ENCODE results near the gene ARFIP2. TPM values are rescaled to one million over a fixed set of nuclear protein-coding genes. Genes with fewer than 3 reads are reported as not detected.

ARFIP2 gene
- total RNA-seq, 1 experiment from 2014 or later: 55.1 TPM

GRCh38 chr11:6442441-6442840 lies 38.7 kb downstream of the ARFIP2 start:
- Histone ChIP-seq H2BK5ac (ENCODE audit: insufficient read length, low read length) (no peak overlapping the region), H4K8ac (replicated peaks; ENCODE audit: insufficient read length, low read depth, low read length) (no peak overlapping the region), H2BK120ac (ENCODE audit: low read depth, low read length, poor library complexity, severe bottlenecking) (no peak overlapping the region), H3K79me2 (ENCODE audit: insufficient read depth, low read length) (no peaks in the 10 kb centered on the region), H3K27ac (ENCODE audit: insufficient read length, low read depth, low read length) (no peak overlapping the region), H3K14ac (ENCODE audit: insufficient read depth, low read length) (no peak overlapping the region), H3K9me3 (ENCODE audit: control insufficient read depth, low read depth, low read length) (no peaks in the 10 kb centered on the region), H4K91ac (ENCODE audit: insufficient read length, low read depth, low read length) (no peak overlapping the region), H3T11ph (ENCODE audit: low read length) (no peak overlapping the region), H3K56ac (ENCODE audit: insufficient read length, low read depth, low read length) (no peak overlapping the region), H3K9ac (ENCODE audit: extremely low read depth, insufficient read length, low read length) (no peak overlapping the region), H4K20me1 (ENCODE audit: control insufficient read depth, insufficient read depth, insufficient read length) (no peaks in the 10 kb centered on the region), H2BK20ac (ENCODE audit: low read depth, low read length, poor library complexity, severe bottlenecking) (no peak overlapping the region), H3K27me3 (ENCODE audit: insufficient read depth, low read length) (no peaks in the 10 kb centered on the region), H3K79me1 (ENCODE audit: insufficient read depth, low read depth, low read length, poor library complexity, severe bottlenecking) (no peaks in the 10 kb centered on the region), H4K5ac (ENCODE audit: insufficient read length, low read depth, low read length) (no peak overlapping the region), H3K18ac (ENCODE audit: insufficient read length, low read depth, low read length) (no peak overlapping the region), H2AK5ac (ENCODE audit: insufficient read length, low read length) (no peak overlapping the region), H3K4me1 (ENCODE audit: insufficient read depth, low read length) (no peaks in the 10 kb centered on the region), H3K23me2 (ENCODE audit: insufficient read length, low read depth, low read length, poor library complexity, severe bottlenecking) (no peaks in the 10 kb centered on the region), H3K4me2 (ENCODE audit: insufficient read depth, insufficient read length, low read length) (no peak overlapping the region), H3K23ac (ENCODE audit: insufficient read length, low read depth, low read length) (no peak overlapping the region), H2AFZ (ENCODE audit: low read length) (no peak overlapping the region), H2BK15ac (ENCODE audit: low read depth, low read length) (no peak overlapping the region), H3K4ac (ENCODE audit: low read depth, low read length) (no peak overlapping the region), H2BK12ac (ENCODE audit: insufficient read length, low read depth, low read length) (no peak overlapping the region)
- Mint-ChIP-seq H3K27me3 (ENCODE audit: low read depth) (no peaks in the 10 kb centered on the region), H3K4me1 (peaks cover 0 to 3% of the 10 kb centered on the region in 2 experiments; a peak in 1 of 4 replicates), H3K4me3 (no peak overlapping the region), H3K9me3 (no peaks in the 10 kb centered on the region), H3K27ac (no peak overlapping the region), H3K36me3 (ENCODE audit: insufficient read depth in 1 of 3, low read depth in 3 of 3) (no peaks in the 10 kb centered on the region)
- TF ChIP-seq CTCF (conservative IDR thresholded peaks at IDR 0.05): no peak
- no CpG with 5 or more reads among the region's 4 CpGs for WGBS (ENCODE audit: extremely low coverage, insufficient read length, low lambda C conversion rate)
- no peak for DNase-seq

All from H9 (cell line).